ENCODE measurements around the gene POLE. TPM values are rescaled to one million over a fixed set of nuclear protein-coding genes. Genes with fewer than 3 reads are reported as not detected.

Gene POLE
- total RNA-seq, 2 donors from 2014 or later, result 111 to 131 TPM

- H3K36me3 Mint-ChIP-seq (ENCODE audit: insufficient read depth in 2 of 2), result peaks cover 2 to 3% of the 10 kb centered on the region in 2 donors
- no peaks in the 10 kb centered on the region for H3K27me3 Mint-ChIP-seq (ENCODE audit: low read depth)
- no peaks in the 10 kb centered on the region for H3K9me3 Mint-ChIP-seq
Observed at GRCh38 chr12:132578826-132579225, 108.3 kb downstream of the POLE start.

DNA sequence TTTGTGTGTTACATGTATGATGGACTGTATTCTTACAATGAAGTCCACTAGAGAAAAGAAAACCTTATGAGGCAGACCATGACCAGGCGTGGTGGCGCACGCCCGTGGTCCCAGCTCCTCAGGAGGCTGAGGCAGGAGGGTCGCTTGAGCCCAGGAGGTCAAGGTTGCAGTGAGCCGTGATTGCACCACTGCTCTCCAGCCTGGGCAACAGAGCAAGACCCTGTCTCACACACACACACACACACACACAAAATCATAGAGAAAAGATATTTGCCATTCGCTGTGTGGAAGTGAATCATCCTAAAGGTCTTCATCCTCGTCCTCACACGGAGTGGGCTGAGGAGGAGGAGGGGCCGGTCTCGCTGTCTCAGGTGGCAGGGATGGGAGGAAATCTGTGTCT, 109.0 kb downstream of the POLE start:
- no peak overlapping the region for H3K27ac Mint-ChIP-seq
- ATAC-seq (replicated peaks in 1 of 2) (no peak), DNase-seq (no peak)
- peaks cover 0 to 3% of the 10 kb centered on the region in 2 donors for H3K36me3 Mint-ChIP-seq (ENCODE audit: insufficient read depth in 2 of 2)
- no peaks in the 10 kb centered on the region for H3K9me3 Mint-ChIP-seq
- no peaks in the 10 kb centered on the region for H3K27me3 Mint-ChIP-seq (ENCODE audit: low read depth)
- H3K4me3 Mint-ChIP-seq, result no peak overlapping the region
- H3K4me1 Mint-ChIP-seq (ENCODE audit: low read depth), result no peaks in the 10 kb centered on the region

More at GRCh38 chr12:132578826-132579225, 108.3 kb downstream of the POLE start:
- Mint-ChIP-seq H3K27ac (no peak overlapping the region), H3K4me3 (no peak overlapping the region), H3K4me1 (ENCODE audit: low read depth) (no peaks in the 10 kb centered on the region)
- ATAC-seq (replicated peaks in 1 of 2), result no peak
- DNase-seq, result no peak

GRCh38 chr12:132577191-132577920, 109.8 kb downstream of the POLE start:
- no peaks in the 10 kb centered on the region for H3K9me3 Mint-ChIP-seq
- H3K36me3 Mint-ChIP-seq (ENCODE audit: insufficient read depth in 2 of 2), result peaks cover 0 to 3% of the 10 kb centered on the region in 2 donors
- H3K4me1 Mint-ChIP-seq (ENCODE audit: low read depth), result no peaks in the 10 kb centered on the region
- no peak for ATAC-seq (replicated peaks in 1 of 2)
- no peaks in the 10 kb centered on the region for H3K27me3 Mint-ChIP-seq (ENCODE audit: low read depth)
- DNase-seq, result no peak
- H3K27ac Mint-ChIP-seq, result no peak overlapping the region
- H3K4me3 Mint-ChIP-seq, result no peak overlapping the region

DNA sequence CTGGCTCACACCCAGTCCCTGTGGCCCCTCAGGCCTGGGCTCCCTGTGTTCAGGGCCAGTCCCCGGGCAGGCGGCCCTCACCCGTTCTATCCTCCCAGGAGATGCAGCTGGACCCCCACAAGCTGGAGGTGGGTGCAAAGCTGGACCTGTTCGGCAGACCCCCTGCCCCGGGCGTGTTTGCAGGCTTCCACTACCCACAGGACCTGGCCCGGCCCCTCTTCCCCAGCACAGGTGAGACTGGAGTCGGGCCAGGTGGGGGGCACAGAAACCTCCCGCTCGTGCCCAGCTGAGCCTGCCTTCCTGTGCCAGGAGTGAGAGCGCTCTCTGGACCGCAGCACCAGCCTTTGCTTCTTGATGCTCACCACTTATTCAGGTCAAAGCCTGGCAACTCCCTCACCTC, 110.4 kb downstream of the POLE start:
- no peaks in the 10 kb centered on the region for H3K27me3 Mint-ChIP-seq (ENCODE audit: low read depth)
- no peak overlapping the region for H3K27ac Mint-ChIP-seq
- H3K9me3 Mint-ChIP-seq, result no peaks in the 10 kb centered on the region
- DNase-seq, result no peak
- no peak overlapping the region for H3K4me3 Mint-ChIP-seq
- no peaks in the 10 kb centered on the region for H3K4me1 Mint-ChIP-seq (ENCODE audit: low read depth)
- H3K36me3 Mint-ChIP-seq (ENCODE audit: insufficient read depth in 2 of 2), result peaks cover 0 to 3% of the 10 kb centered on the region in 2 donors
- no peak for ATAC-seq (replicated peaks in 1 of 2)

DNA sequence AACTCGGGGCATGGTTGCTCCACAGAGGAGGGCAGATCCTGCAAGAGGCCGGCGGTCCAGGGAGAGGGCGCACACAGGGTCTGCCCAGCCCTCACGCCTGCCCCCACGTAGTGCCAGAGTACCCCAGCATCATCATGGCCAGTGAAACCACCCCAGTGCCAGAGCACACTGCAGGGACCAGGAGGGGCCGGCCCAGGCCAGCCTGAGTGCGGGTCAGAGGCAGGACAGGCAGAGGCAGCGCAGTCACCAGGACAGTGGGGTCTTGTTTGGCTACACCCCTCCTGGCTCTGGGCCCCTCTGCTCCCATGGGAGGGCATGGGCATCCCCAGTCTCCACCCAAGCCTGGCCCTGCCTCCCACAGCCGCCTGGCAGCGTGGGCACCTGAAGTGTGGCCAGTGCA, 111.5 kb downstream of the POLE start:
- ATAC-seq (replicated peaks in 1 of 2), result no peak
- peaks cover 0 to 3% of the 10 kb centered on the region in 2 donors for H3K36me3 Mint-ChIP-seq (ENCODE audit: insufficient read depth in 2 of 2)
- no peak overlapping the region for H3K4me3 Mint-ChIP-seq
- no peak for DNase-seq
- no peaks in the 10 kb centered on the region for H3K9me3 Mint-ChIP-seq
- no peaks in the 10 kb centered on the region for H3K4me1 Mint-ChIP-seq (ENCODE audit: low read depth)
- H3K27me3 Mint-ChIP-seq (ENCODE audit: low read depth), result no peaks in the 10 kb centered on the region
- no peak overlapping the region for H3K27ac Mint-ChIP-seq

GRCh38 chr12:132574271-132574996, 112.7 kb downstream of the POLE start:
- Mint-ChIP-seq H3K9me3 (no peaks in the 10 kb centered on the region), H3K27me3 (ENCODE audit: low read depth) (no peaks in the 10 kb centered on the region), H3K27ac (no peak overlapping the region), H3K36me3 (ENCODE audit: insufficient read depth in 2 of 2) (peaks cover 0 to 3% of the 10 kb centered on the region in 2 donors), H3K4me1 (ENCODE audit: low read depth) (no peaks in the 10 kb centered on the region), H3K4me3 (no peak overlapping the region)
- no peak for DNase-seq
- ATAC-seq (replicated peaks in 1 of 2), result no peak

Other genes starting within 250 kb of the POLE start
- gene FBRSL1, start 197.2 kb downstream of the POLE start, total RNA-seq, result 10 to 100 TPM; 37.0 to 42.7 TPM
- not detected for gene LRCOL1, start 76.8 kb downstream of the POLE start, total RNA-seq
- not detected for gene P2RX2, start 68.6 kb downstream of the POLE start, total RNA-seq
- gene PXMP2, start 245 bp upstream of the POLE start, total RNA-seq, result 10 to 100 TPM; 16.2 to 19.7 TPM
- 10 to 100 TPM; 47.8 to 55.7 TPM for gene PGAM5, start 23.5 kb upstream of the POLE start, total RNA-seq
- 100 to 1,000 TPM; 154 to 189 TPM for gene ANKLE2, start 74.5 kb upstream of the POLE start, total RNA-seq
- gene GOLGA3, start 141.5 kb upstream of the POLE start, total RNA-seq, result 10 to 100 TPM; 58.2 to 60.4 TPM
- gene CHFR, start 200.3 kb upstream of the POLE start, total RNA-seq, result 10 to 100 TPM; 68.3 to 72.3 TPM